Activated CD8-positive, alpha-beta memory T cell treated with anti-CD3 and anti-CD28 coated beads for 1 hour (primary cell): ENCODE results near the gene GREB1L.
"Not testable (repeated sequence)": the region's sequence is repeated elsewhere in the genome, so short reads cannot be mapped to it uniquely, and the experiment has no call there.

Experiments
- DNase-seq, 2 donors: peaks; one replicate each; pipeline ENCODE4 v3.0.0-alpha.2; 2020; ENCODE audit warnings: low read depth in 1 of 2; ENCODE audit errors: extremely low read depth in 1 of 2

GREB1L gene

GRCh38 chr18:21362831-21363230 lies 120.8 kb downstream of the GREB1L start:
- DNase-seq, result no peak

- no peak for DNase-seq
Observed at GRCh38 chr18:21363348-21363747, 121.3 kb downstream of the GREB1L start.

DNA sequence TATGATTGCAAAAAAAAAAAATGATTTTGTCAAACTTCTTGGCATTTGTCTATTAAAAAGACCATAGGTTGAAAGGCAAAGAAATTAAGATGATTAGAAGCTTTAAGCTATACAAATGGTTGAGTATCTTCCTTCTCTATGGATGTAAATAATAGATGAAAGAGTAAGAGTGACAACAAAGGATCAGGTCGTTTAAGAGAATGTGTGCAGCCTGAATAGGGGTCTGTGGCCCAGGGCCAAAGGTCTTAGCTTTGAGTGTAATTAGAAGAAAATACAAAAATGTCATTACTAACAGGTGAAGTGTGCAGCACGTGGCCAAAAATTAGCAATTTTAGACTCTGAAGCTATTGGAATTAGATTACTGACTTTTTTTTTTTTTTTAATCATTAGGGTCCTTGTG lies 122.4 kb downstream of the GREB1L start:
- no peak for DNase-seq

DNA sequence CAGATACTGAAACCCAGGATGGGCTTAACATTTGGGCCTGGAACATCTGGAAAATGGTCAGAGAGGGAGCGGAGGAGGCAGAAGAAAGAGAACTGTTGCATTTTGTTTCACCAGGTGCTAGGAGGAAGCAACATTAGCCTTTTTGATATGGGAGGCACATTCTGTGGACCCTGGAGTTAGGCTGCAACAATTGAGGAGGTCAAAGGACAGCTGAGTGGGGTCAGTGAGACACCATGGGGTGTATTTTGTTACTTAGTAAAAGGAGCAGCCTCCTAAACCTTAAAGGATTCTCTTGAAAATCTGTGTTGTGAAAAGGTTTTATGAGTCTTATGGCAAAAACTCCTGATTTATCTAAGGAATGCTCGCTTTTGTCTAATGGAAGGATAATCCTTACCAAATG lies 124.9 kb downstream of the GREB1L start:
- DNase-seq, result no peak

GRCh38 chr18:21369146-21369545 lies 127.1 kb downstream of the GREB1L start:
- DNase-seq, result no peak

GRCh38 chr18:21369597-21369996 lies 127.6 kb downstream of the GREB1L start:
- not testable (repeated sequence) for DNase-seq

DNA sequence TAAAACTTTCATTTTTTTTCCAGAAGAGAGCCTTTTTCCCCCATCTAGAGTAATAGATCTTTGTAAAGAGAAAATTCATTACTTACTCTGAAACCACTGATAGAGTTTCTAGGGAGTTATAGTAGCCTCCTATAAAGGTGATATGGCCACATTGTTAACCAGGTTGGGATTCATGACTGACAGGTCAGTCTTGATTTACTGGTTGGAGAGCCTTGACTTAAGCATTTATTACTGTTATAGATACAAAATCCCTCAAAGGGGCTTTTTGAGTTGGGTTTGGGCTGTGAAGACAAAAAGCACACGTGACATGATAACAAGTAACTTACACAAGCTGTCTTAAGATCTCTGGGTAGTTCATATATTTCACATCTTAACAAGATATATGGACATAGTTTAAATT lies 141.0 kb downstream of the GREB1L start:
- no peak for DNase-seq

DNA sequence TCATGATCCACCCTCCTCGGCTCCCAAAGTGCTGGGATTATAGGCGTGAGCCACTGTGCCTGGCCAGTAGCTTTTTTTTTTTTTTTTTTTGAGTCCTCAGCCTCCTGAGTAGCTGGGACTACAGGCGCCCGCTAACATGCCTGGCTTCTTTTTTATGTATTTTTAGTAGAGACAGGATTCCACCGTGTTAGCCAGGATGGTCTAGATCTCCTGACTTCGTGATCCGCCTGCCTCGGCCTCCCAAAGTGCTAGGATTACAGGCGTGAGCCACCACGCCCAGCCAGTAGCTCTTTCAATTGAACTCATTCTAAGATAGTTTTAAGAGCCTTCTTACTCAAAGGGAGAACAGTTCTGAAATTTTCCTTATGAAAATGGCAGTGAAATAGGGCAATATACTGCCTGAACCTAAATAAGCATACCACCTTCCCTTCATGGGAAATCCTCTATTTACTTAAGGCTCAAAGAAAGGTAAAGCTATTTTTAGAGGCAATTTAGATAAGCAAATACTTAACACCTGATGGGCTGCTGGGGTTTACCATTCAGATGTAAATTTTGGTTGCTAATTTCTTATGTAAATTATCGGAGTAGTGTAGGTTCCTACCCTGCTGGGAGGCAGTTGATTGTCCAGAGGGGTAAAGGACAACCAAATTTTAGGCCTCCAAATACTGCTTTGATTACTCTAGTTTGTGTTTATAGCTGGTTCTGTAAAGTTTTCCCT lies 144.7 kb downstream of the GREB1L start:
- DNase-seq, result no peak

DNA sequence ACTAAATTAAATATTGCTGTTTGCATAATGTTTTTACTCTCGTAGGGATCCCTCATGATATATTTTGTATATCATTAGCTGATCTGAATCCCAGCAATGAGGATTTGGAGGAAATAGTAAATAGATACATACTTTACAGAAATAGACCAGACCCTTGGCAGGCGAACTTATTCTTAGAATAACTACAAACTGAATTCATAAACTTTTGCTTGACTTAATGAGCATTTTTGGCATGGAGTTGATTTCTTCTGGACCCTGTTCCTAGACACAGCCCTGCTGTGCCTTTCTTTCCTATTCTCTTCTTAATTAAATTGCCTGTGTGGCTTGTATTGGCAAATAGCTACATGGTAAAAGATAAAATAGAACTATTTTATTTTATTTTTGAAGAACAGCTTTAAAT lies 145.9 kb downstream of the GREB1L start:
- no peak for DNase-seq

- DNase-seq, result no peak
Observed at GRCh38 chr18:21389283-21389682, 147.3 kb downstream of the GREB1L start.

DNA sequence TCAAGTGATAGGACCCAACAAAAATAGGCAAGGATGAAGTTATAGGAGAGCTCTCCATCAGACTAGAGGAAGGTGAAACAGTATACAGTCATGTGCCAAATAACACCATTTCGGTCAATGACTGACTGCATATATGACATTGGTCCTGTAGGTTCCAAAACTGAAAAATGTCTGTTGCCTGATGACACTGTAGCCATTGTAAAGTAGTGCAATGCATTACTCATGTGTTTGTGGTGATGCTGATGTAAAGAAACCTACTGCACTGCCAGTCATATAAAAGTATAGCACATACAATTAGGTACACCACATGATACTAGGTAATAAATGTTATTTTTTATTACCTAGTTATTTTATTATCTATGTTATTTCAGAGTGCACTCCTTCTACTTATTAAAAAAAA lies 147.9 kb downstream of the GREB1L start:
- DNase-seq, result no peak

DNA sequence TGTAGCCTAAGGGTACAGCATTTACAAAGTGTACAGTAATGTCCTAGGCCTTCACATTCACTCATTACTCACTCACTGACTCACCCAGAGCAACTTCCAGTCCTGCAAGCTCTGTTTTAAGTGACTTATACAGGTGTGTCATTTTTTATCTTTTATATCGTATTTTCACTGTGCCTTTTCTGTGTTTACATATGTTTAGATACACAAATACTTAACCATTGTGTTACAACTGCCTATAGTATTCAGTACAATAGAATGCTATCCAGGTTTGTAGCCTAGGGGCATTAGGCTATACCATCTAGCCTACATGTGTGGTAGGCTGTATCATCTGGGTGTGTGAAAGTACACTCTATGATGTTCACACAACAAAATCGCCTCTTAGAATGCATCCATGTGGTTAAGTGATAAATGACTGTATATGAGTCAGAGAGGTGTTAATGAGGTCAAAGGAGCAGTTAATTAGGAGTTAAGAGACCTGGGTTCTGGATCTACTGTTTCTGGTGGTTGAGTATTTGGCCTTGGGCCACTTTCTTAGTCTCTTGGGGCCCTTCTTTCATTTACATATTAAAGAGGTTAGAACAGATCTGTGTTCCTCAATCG lies 149.1 kb downstream of the GREB1L start:
- DNase-seq, result no peak

- DNase-seq, result no peak
Observed at GRCh38 chr18:21393986-21394385, 152.0 kb downstream of the GREB1L start.

- DNase-seq, result no peak
Observed at GRCh38 chr18:21398121-21398520, 156.1 kb downstream of the GREB1L start.

DNA sequence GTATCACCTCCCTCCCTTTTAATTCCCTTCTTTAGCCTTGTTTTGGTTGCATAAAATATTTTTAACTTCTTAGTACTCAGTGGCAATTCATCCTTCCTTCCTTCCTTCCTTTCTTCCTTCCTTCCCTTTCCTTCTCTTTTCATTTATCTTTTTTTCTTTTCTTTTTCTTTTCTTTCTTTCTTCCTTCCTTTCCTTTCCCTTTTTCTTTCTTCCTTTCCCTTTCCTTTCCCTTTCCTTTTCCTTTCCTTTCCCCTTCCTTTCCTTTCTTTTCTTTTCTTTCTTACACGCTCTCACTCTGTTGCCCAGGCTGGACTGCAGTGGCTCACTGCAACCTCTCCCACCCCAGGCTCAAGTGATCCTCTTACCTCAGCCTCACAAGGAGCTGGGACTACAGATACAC lies 160.2 kb downstream of the GREB1L start:
- DNase-seq, result no peak

GRCh38 chr18:21404426-21404825 lies 162.4 kb downstream of the GREB1L start:
- no peak for DNase-seq

GRCh38 chr18:21406116-21406515 lies 164.1 kb downstream of the GREB1L start:
- no peak for DNase-seq

GRCh38 chr18:21408681-21409080 lies 166.6 kb downstream of the GREB1L start:
- DNase-seq, result no peak

DNA sequence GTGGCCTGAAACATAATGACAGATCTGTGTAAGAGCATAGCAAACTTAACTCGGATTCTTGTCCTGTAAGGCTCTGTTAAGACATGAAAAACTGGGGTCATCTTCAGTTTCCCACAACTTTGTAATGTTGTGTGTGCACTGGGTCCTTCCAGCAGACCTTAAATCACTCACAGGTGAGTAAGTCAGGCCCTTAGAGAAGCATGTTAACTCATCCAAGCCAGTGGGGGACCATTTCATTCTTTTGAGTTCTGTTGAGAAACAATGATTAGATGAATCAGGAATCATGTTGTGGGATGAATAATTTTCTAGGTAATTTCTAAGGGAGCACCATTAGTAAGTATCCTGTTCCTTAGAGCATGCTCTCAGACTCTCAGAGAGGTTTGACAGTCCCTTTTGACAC lies 191.4 kb downstream of the GREB1L start:
- no peak for DNase-seq

- no peak for DNase-seq
Observed at GRCh38 chr18:21439431-21439846, 197.4 kb downstream of the GREB1L start.

- DNase-seq, result no peak
Observed at GRCh38 chr18:21441670-21442069, 199.6 kb downstream of the GREB1L start.

DNA sequence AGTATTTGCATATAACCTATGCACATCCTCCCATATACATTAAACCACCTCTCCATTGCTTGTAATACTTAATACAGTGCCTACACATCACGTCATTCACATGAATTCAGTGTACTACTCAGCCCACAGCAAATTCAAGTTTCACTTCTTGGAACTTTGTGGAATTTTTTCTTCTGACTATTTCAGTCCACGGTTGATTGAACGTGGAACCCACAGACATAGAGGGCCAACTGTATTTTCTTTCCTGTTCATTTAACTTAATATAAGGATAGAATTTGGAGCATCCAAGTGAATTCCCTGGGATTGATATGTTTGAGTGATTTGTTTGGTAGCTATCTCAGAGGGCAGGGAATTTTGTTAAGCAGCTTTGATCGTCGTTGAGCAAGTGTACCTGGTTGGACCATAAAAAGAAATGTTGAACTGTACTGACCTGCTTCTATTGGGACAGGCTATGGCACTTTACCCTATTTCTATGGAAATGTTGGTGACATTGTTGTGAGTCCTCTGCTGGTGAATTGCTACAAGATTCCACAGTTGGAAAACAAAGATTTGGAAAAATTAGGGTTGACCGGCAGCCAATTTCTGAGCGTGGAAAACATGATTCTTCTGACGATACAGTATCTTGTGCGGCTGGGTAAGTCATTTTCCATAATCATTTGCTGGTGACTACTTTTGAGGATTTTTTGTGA lies 201.9 kb downstream of the GREB1L start:
- no peak for DNase-seq
